ENCODE measurements around the gene SLC38A9.

The SLC38A9 gene

DNA sequence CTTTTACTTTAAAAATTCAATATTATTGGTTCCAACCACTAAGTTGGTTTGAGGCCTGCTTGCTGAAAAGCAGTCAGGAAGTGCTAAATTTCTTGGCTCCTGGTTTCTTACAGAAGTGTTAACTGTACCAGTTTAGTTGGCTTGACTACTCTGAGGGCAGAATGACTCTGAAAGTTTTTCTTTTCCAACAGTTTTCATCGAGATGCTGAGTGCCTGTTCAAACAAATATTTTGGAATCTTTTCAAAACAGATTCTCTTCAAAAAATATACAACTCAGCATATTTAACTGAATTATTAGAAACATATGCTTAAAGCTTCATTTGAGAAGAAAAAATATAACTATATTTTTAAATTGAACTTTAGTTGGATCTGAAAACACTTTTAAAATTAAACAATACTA lies 37.0 kb downstream of the SLC38A9 start:
- no peak for DNase-seq (ENCODE audit: extremely low read depth, low read depth)
- TF ChIP-seq, protein P1, sequence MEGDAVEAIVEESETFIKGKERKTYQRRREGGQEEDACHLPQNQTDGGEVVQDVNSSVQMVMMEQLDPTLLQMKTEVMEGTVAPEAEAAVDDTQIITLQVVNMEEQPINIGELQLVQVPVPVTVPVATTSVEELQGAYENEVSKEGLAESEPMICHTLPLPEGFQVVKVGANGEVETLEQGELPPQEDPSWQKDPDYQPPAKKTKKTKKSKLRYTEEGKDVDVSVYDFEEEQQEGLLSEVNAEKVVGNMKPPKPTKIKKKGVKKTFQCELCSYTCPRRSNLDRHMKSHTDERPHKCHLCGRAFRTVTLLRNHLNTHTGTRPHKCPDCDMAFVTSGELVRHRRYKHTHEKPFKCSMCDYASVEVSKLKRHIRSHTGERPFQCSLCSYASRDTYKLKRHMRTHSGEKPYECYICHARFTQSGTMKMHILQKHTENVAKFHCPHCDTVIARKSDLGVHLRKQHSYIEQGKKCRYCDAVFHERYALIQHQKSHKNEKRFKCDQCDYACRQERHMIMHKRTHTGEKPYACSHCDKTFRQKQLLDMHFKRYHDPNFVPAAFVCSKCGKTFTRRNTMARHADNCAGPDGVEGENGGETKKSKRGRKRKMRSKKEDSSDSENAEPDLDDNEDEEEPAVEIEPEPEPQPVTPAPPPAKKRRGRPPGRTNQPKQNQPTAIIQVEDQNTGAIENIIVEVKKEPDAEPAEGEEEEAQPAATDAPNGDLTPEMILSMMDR (IDR thresholded peaks at IDR 0.05; ENCODE audit: low read depth, low read length), result no peak

DNA sequence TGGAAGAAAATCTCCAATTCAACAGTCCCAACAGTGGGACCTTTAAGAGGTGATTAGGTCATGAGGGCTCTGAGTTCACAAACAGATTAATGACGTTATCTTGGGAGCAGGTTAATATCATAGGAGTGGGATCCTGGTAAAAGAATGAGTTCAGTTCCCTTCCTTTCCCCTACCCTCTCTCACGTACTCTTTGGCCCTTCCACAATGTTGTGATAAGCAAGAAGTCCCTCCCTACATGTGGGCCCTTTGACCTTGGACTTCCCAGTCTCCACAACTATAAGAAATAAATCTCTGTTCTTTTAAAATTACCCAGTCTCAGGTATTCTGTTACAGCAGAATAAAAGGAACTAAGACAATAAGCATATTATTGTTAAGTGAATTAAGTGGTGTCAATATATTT lies 37.8 kb downstream of the SLC38A9 start:
- TF ChIP-seq, protein P1 (IDR thresholded peaks at IDR 0.05; ENCODE audit: low read depth, low read length), result no peak
- no peak for DNase-seq (ENCODE audit: extremely low read depth, low read depth)

DNA sequence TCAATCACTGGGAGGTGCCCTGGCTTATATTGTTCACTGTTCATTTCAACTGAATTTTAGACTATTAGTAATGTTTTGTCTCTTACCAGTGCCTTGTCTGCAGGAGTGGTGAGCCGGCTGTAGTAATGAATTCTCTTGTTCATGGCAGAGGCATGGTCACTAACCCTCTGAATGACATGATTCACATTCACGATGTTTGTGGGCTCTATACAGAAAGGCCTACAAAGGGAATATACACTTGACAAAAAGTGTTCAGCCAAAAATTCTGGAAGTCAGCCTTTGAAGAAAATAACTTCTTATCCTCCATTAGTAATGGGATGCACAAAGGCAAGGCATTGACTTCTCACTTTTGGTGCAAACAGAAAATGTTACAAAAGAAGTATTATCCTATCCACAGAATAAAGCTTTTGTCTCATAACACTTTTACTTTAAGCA lies 39.6 kb downstream of the SLC38A9 start:
- no peak for DNase-seq (ENCODE audit: extremely low read depth, low read depth)
- TF ChIP-seq, protein P1 (IDR thresholded peaks at IDR 0.05; ENCODE audit: low read depth, low read length), result no peak

DNA sequence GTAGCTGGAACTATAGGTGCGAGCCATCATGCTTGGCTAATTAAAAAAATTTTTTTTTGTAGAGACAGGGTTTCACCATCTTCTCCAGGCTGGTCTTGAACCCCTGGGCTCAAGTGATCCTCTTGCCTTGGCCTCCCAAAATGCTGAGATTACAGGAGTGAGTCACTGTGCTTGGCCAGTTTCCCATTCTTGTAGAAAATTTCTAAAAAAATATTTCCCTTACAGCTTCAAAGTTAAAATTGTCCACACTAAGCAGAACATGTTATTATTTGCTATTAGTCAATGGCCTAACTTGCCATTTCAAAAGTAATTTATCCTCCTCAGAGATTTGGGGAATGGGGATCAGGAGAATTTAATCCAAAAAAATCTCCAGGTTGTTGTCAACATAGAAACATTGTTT lies 40.1 kb downstream of the SLC38A9 start:
- TF ChIP-seq, protein P1 (IDR thresholded peaks at IDR 0.05; ENCODE audit: low read depth, low read length), result no peak
- DNase-seq (ENCODE audit: extremely low read depth, low read depth), result no peak

DNA sequence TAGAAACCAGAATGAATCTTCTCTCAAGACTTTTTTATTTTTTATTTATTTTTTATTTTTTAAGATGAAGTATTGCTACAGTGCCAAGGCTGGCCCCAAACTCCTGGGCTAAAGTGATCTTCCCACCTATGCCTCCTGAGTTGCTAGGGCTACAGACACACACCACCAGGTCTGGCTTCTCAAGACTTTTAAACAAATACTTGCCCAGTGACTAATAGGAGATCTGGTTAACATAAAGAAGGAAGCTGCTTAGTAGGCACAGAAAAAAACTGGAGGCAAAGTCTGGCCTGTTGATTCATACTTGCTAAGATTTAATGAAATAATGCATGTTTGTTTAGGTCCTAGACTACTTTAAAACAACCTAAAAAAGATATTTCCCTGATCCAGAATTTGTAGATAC lies 43.8 kb downstream of the SLC38A9 start:
- TF ChIP-seq, protein P1 (IDR thresholded peaks at IDR 0.05; ENCODE audit: low read depth, low read length), result no peak
- no peak for DNase-seq (ENCODE audit: extremely low read depth, low read depth)

DNA sequence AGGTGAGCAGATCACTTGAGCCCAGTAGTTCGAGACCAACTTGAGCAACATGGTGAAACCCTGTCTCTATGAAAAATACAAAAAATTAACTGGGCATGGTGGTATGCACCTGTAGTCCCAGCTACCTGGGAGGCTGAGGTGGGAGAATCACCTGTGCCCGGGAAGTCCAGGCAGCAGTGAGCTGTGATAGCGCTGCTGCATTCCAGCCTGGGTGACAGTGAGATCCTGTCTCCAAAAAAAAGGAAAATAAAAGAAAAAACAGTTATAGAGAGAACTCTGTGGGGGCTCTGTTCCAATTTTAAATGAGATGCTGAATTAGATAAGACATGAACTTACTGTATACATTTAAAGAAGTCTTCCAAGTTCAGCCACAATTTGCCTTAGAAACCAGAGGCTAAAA lies 44.2 kb downstream of the SLC38A9 start:
- DNase-seq (ENCODE audit: extremely low read depth, low read depth), result no peak

DNA sequence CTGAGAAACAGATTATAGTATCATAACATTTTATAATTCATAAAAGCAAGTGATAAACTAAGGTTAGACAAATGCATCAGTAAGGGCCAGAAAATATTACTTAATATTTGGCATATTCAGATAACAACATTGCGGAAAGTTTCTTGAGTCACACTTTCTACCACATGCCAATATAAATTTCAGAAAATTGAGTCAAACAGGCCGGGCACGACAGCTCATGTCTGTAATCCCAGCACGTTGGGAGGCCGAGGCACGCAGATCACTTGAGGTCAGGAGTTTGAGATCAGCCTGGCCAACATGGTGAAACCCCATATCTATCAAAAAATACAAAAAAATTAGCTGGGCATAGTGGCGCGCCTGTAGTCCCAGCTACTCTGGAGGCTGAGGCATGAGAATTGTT lies 47.1 kb downstream of the SLC38A9 start:
- no peak for DNase-seq (ENCODE audit: extremely low read depth, low read depth)

More for the DNA sequence above, 44.2 kb downstream of the SLC38A9 start:
- TF ChIP-seq, protein P1 (IDR thresholded peaks at IDR 0.05; ENCODE audit: low read depth, low read length), result no peak

More for the DNA sequence above, 47.1 kb downstream of the SLC38A9 start:
- TF ChIP-seq, protein P1 (IDR thresholded peaks at IDR 0.05; ENCODE audit: low read depth, low read length), result no peak

All from AG09319 (cell line).